Heart left ventricle (tissue), 13 donors: Measurements from ENCODE around the gene ZBTB21.

Source experiments
- POLR2A ChIP-seq, 2 donors: fragments of 450-650 bp; IDR thresholded peaks; one replicate each; pipeline ENCODE4 v1.6.1; 2017; ENCODE audit warnings: antibody characterized with exemption in 2 of 2, mild to moderate bottlenecking in 2 of 2, moderate library complexity in 2 of 2
- TF ChIP-seq, protein P1 (sequence below), 12 donors: fragments of 200-600 bp; sonication (generic) in 4 of 12; IDR thresholded peaks; one replicate each; pipeline versions ENCODE4 v1.5.0 to v1.8.0; 2018 to 2022; ENCODE audit warnings: antibody characterized with exemption in 12 of 12, mild to moderate bottlenecking in 5 of 12
- donor health status: ischemic (EF 13 %, LVEDD 7.1; RV severe dilation, severe dysfunction).
- donor health status: DM: no; HTN: yes; CAD: no.
- donor health status: DM: no; HTN: no; CAD: no.
- donor health status: ischemic (EF 25% LVEDD 6.9; RV normal size, moderate dysfunction).
- donor health status: ischemic (EF 25% LVEDD 5.7; RV mildly dilated, moderate dysfunction).
- donor health status: ischemic (EF 35%, LVEDD 5.7; RV mildly dilated, moderate dysfunction).
- donor health status: nonischemic (EF 11% LVEDD 7.7; RV severe dilation, severe dysfunction).
- donor health status: DM: yes; HTN: yes; CAD: no.
- donor health status: PGD.
- donor health status: ischemic (EF 29% LVEDD 5.4; RV normal size, mild dysfunction).
- donor health status: nonischemic (EF 23%, LVEDD 6.1; RV moderate dilation, normal function).

DNA sequence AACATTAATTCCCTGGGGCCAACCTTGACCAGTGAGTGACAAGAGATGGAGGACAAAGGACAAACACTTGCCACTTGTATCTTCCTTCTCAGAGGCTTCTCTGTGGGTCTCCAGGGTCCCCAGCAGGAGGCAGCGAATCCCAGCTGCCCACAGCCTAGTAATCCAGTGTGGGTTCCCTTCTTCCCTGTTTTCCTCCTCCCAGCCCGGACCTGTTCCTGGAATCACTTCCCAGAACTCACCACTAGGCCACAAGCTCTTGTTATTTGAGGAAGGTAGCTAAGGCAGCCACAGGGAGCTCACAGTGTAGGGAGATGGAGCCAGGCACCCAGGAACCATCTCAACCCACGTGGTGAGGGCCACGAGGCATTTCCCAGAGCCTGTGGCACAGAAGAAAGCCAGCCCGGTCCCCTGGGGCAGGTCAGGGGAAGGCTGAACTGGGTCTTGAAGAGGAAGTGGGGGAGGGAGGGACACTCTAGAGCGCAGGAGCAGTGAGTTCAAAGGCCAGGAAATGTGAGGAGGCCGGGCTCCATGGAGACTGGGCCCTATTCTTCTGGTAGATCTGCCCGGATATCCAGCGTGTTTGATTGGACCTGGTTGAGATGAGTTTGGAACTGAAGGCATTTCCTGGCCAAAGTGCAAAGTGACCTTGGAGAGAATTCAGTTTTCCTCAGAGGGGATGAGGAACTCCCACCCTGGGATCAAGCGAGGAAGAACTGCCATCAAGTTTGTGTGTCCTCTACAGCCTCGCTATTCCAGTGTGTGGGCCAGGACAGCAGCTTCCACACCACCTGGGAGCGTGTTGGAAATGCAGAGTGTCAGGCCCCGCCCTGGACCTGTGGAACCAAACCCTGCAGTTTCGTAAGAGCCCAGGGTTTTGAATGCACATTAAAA is 36.1 kb downstream of the ZBTB21 start:
- TF ChIP-seq POLR2A (IDR thresholded peaks at IDR 0.05) = no peak
- TF ChIP-seq, protein P1, sequence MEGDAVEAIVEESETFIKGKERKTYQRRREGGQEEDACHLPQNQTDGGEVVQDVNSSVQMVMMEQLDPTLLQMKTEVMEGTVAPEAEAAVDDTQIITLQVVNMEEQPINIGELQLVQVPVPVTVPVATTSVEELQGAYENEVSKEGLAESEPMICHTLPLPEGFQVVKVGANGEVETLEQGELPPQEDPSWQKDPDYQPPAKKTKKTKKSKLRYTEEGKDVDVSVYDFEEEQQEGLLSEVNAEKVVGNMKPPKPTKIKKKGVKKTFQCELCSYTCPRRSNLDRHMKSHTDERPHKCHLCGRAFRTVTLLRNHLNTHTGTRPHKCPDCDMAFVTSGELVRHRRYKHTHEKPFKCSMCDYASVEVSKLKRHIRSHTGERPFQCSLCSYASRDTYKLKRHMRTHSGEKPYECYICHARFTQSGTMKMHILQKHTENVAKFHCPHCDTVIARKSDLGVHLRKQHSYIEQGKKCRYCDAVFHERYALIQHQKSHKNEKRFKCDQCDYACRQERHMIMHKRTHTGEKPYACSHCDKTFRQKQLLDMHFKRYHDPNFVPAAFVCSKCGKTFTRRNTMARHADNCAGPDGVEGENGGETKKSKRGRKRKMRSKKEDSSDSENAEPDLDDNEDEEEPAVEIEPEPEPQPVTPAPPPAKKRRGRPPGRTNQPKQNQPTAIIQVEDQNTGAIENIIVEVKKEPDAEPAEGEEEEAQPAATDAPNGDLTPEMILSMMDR (IDR thresholded peaks at IDR 0.05) = peak in 4 of 12 donors; percentile 8 to 20 (median 18)
